ENCODE measurements around the gene MMP28.

MMP28 gene

DNA sequence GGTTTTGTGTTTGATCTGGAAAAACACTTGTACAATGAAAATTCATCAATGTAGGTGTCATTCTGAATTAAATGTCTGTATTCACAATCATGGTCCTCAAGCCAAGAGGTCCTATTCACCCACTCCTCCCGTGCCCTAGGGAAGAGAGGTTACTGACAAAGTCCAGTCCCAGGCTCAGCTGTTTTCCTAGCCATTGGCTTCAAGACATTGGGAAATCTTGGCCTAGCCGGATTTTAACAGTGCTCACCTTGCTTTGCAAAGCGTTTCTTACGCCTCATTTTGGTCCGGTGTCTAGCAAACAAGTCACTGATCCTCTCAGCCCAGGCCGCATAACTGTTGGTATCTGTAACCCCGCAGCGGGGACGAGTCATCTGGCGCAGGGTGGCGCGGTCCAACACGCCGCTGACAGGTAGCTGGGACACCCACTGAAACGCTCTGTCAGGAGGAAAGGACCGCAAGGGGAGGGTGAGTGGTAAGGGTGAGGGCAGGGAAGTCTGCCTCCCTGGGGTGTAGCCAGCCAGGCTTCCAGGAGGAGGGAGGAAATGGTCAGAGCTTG is 16.7 kb downstream of the MMP28 start:
- no peaks in the 10 kb centered on the region for H3K9me3 ChIP-seq (ENCODE audit: control insufficient read depth, insufficient read depth, low read depth, low read length)
- no peaks in the 10 kb centered on the region for H3K36me3 ChIP-seq (ENCODE audit: control insufficient read depth, insufficient read depth, low read length)
- H3K9ac ChIP-seq (ENCODE audit: low read length), result no peak overlapping the region
- H3K27ac ChIP-seq (ENCODE audit: low read depth, low read length), result no peak overlapping the region
- H3K4me3 ChIP-seq (ENCODE audit: low read depth, low read length), result no peak overlapping the region
- H3K27me3 ChIP-seq (ENCODE audit: control insufficient read depth, insufficient read depth, low read length), result peaks cover 2% of the 10 kb centered on the region; the same call in 1 of the 2 replicates
- H3K4me1 ChIP-seq (ENCODE audit: control insufficient read depth, insufficient read depth, low read length), result peaks cover 16% of the 10 kb centered on the region

DNA sequence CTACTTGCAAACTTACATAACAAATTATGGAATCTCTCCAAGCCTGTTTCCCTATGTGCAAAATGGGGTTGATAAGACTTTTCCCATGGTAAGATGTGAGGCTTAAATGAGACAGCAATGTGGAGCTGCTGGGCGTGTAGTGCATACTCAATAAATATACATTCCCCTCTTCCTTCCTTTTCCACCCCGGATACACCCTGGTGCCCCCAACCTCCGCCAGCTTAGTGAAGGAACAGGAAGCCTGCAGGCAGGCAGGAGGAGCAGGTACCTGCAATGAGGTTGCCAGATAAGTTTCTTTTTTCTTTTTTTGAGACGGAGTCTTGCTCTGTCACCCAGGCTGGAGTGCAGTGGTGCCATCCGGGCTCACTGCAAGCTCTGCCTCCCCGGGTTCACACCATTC is 19.9 kb downstream of the MMP28 start:
- no peak overlapping the region for H3K4me3 ChIP-seq (ENCODE audit: low read depth, low read length)
- no peaks in the 10 kb centered on the region for H3K36me3 ChIP-seq (ENCODE audit: control insufficient read depth, insufficient read depth, low read length)
- H3K9me3 ChIP-seq (ENCODE audit: control insufficient read depth, insufficient read depth, low read depth, low read length), result no peaks in the 10 kb centered on the region
- H3K27me3 ChIP-seq (ENCODE audit: control insufficient read depth, insufficient read depth, low read length), result no peaks in the 10 kb centered on the region
- peaks cover 22% of the 10 kb centered on the region for H3K4me1 ChIP-seq (ENCODE audit: control insufficient read depth, insufficient read depth, low read length)
- H3K27ac ChIP-seq (ENCODE audit: low read depth, low read length), result no peak overlapping the region
- no peak overlapping the region for H3K9ac ChIP-seq (ENCODE audit: low read length)

DNA sequence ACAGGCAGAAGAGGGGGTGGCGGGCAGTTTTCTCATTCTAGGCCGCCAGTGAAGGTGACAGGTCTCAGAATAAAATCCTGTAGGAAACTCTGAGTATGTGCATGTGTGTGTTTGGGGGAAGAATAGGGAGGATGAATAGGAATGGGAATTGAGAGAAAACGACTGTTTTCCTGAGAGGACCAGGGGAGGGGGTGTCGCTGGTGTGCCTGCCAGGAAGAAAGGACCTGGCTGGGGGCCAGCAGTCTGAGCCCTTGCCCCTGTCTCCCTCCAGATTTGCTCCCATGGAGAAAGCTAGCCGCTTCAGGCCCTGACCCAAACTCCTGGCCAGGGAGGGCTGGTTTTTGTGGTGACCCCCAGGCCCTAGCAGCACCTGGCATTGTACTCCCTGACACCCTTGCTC is 20.4 kb downstream of the MMP28 start:
- Histone ChIP-seq H3K9ac (ENCODE audit: low read length) (no peak overlapping the region), H3K4me3 (ENCODE audit: low read depth, low read length) (no peak overlapping the region), H3K27ac (ENCODE audit: low read depth, low read length) (no peak overlapping the region), H3K36me3 (ENCODE audit: control insufficient read depth, insufficient read depth, low read length) (no peaks in the 10 kb centered on the region), H3K4me1 (ENCODE audit: control insufficient read depth, insufficient read depth, low read length) (peaks cover 22% of the 10 kb centered on the region), H3K27me3 (ENCODE audit: control insufficient read depth, insufficient read depth, low read length) (no peaks in the 10 kb centered on the region), H3K9me3 (ENCODE audit: control insufficient read depth, insufficient read depth, low read depth, low read length) (no peaks in the 10 kb centered on the region)

DNA sequence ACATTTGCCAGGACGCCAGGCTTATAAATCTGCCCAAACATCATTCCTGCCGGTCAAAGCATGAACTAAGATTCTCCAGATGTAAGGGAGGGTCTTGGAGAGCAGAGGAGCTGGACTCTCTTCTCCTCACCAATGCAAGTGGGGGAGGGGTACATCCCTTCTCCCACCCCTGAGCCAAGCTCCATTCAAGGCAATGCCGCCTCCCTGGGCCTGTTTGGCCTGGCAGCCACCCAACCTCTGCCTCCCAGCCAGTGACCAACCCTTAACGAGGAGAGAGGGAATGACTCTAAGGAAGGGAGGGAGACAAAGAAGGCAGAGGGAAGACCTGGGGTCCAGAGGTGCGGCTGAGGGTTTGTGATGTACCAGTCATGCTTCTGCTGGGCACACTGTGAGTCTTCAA is 20.9 kb downstream of the MMP28 start:
- peaks cover 22% of the 10 kb centered on the region for H3K4me1 ChIP-seq (ENCODE audit: control insufficient read depth, insufficient read depth, low read length)
- H3K27me3 ChIP-seq (ENCODE audit: control insufficient read depth, insufficient read depth, low read length), result no peaks in the 10 kb centered on the region
- H3K9me3 ChIP-seq (ENCODE audit: control insufficient read depth, insufficient read depth, low read depth, low read length), result no peaks in the 10 kb centered on the region
- no peak overlapping the region for H3K9ac ChIP-seq (ENCODE audit: low read length)
- no peak overlapping the region for H3K4me3 ChIP-seq (ENCODE audit: low read depth, low read length)
- H3K36me3 ChIP-seq (ENCODE audit: control insufficient read depth, insufficient read depth, low read length), result no peaks in the 10 kb centered on the region
- H3K27ac ChIP-seq (ENCODE audit: low read depth, low read length), result no peak overlapping the region

DNA sequence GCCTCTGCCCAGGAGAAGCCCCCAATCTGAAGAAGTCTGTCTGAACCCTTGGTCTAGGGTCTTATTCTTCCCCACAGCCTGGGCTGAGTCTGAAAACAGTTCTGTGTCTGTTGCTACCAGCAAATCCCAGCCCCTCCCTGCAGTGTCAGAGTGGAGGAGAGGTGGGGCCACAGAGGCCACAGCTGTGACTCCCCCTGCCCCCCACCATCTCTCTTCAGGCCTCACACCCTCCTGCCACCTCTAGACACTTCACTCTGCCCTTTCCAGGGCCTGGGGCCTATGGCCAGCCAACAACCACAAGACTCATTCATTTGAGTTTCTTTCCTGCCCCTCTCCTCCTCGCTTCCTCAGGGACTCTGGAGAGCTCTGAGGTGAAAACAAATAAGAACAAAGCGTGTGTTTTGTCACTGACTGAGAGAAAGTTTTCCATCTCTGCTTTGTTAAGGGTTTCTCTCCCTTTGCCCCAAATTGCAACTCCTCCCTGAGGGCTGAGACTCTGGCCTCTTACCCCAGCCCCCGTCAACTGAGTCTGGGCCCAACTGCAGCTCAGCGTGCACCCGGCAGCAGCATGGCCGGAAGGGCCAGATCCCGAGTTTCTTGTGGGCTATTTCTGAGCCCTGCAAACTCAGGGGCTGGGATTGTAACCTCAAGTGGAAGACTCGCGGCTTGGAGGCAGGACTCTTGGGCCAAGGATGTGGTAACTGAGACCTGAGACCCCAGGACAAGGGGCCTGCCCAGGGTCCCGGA is 21.6 kb downstream of the MMP28 start:
- Histone ChIP-seq H3K27me3 (ENCODE audit: control insufficient read depth, insufficient read depth, low read length) (no peaks in the 10 kb centered on the region), H3K27ac (ENCODE audit: low read depth, low read length) (no peak overlapping the region), H3K36me3 (ENCODE audit: control insufficient read depth, insufficient read depth, low read length) (no peaks in the 10 kb centered on the region), H3K9ac (ENCODE audit: low read length) (no peak overlapping the region), H3K4me3 (ENCODE audit: low read depth, low read length) (no peak overlapping the region), H3K4me1 (ENCODE audit: control insufficient read depth, insufficient read depth, low read length) (peaks cover 22% of the 10 kb centered on the region), H3K9me3 (ENCODE audit: control insufficient read depth, insufficient read depth, low read depth, low read length) (no peaks in the 10 kb centered on the region)

DNA sequence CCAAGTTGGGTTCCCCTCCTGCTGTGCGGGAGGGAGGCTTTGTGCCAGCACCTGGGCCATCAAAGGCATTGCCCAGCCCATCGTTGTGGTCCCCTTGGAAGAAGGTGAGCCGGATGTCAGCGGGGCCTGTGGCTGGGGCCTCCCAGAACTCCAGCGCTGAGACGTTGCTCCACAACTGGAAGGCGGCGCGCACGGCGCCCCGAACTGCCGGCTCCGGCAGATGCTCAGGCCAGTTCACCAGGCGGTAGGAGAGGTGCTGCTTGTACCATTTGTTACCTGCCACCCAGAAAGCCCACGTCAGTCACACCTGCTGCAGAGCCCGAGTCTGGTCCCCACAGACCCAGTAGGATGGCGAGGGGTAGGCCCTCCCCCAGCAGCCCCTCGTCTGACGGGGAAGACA is 22.3 kb downstream of the MMP28 start:
- H3K27me3 ChIP-seq (ENCODE audit: control insufficient read depth, insufficient read depth, low read length), result no peaks in the 10 kb centered on the region
- no peak overlapping the region for H3K9ac ChIP-seq (ENCODE audit: low read length)
- no peak overlapping the region for H3K27ac ChIP-seq (ENCODE audit: low read depth, low read length)
- H3K36me3 ChIP-seq (ENCODE audit: control insufficient read depth, insufficient read depth, low read length), result no peaks in the 10 kb centered on the region
- no peaks in the 10 kb centered on the region for H3K9me3 ChIP-seq (ENCODE audit: control insufficient read depth, insufficient read depth, low read depth, low read length)
- H3K4me1 ChIP-seq (ENCODE audit: control insufficient read depth, insufficient read depth, low read length), result peaks cover 22% of the 10 kb centered on the region
- no peak overlapping the region for H3K4me3 ChIP-seq (ENCODE audit: low read depth, low read length)

DNA sequence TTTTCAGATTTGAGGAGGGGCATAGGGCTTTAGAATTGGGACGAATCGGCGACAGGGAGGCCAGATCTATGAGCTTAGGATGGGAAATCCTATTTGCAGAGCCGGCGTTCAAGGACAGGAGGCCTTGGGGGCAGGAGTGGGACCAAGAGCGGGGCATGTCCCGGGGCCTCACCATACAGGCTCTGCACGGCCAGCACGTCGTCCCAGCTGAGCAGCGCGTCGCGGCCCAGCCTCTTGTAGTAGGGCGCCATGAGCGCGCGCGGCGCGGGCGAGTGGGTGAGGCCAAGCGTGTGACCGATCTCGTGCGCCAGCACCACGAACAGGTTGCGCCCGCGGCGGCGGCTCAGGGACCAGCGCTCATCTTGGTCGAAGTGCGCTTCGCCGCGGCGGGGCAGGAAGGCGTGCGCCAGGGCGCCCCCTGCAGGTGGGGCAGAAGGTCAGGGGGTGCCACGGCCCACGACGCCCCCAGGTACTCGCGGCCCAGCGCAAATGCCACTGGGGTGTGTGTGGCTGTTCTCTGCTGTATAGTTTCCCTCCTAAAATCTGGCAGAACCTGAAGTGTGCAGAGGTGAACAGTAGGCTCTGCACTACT is 25.4 kb downstream of the MMP28 start:
- Histone ChIP-seq H3K27me3 (ENCODE audit: control insufficient read depth, insufficient read depth, low read length) (peaks cover 9% of the 10 kb centered on the region), H3K4me3 (ENCODE audit: low read depth, low read length) (no peak overlapping the region), H3K9ac (ENCODE audit: low read length) (no peak overlapping the region), H3K36me3 (ENCODE audit: control insufficient read depth, insufficient read depth, low read length) (no peaks in the 10 kb centered on the region), H3K27ac (ENCODE audit: low read depth, low read length) (no peak overlapping the region), H3K9me3 (ENCODE audit: control insufficient read depth, insufficient read depth, low read depth, low read length) (no peaks in the 10 kb centered on the region; the same call in 1 of the 2 replicates), H3K4me1 (ENCODE audit: control insufficient read depth, insufficient read depth, low read length) (peaks cover 19% of the 10 kb centered on the region)

DNA sequence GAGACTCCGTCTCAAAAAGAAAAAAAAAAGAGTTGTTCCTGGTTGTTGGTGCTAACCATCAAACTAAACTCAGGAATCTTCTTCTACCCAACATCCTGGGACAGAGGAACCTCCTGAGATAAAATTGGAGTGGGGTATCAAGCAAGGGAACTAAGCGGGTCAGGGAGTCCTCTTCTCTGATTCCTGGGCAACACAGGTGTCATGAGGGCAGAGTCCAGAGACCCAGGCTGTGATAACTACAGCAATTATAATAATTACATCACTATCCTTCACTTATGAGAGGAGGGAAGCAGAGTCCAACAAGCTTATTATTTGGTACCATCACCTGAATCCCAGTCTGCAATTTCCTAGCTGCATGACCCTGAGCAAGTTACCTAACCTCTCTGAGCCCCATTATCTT is 26.6 kb downstream of the MMP28 start:
- peaks cover 7% of the 10 kb centered on the region; the same call in 1 of the 2 replicates for H3K4me1 ChIP-seq (ENCODE audit: control insufficient read depth, insufficient read depth, low read length)
- H3K9me3 ChIP-seq (ENCODE audit: control insufficient read depth, insufficient read depth, low read depth, low read length), result no peaks in the 10 kb centered on the region; the same call in 1 of the 2 replicates
- H3K36me3 ChIP-seq (ENCODE audit: control insufficient read depth, insufficient read depth, low read length), result no peaks in the 10 kb centered on the region
- H3K9ac ChIP-seq (ENCODE audit: low read length), result no peak overlapping the region
- no peak overlapping the region for H3K27ac ChIP-seq (ENCODE audit: low read depth, low read length)
- no peak overlapping the region for H3K4me3 ChIP-seq (ENCODE audit: low read depth, low read length)
- H3K27me3 ChIP-seq (ENCODE audit: control insufficient read depth, insufficient read depth, low read length), result peaks cover 9% of the 10 kb centered on the region

DNA sequence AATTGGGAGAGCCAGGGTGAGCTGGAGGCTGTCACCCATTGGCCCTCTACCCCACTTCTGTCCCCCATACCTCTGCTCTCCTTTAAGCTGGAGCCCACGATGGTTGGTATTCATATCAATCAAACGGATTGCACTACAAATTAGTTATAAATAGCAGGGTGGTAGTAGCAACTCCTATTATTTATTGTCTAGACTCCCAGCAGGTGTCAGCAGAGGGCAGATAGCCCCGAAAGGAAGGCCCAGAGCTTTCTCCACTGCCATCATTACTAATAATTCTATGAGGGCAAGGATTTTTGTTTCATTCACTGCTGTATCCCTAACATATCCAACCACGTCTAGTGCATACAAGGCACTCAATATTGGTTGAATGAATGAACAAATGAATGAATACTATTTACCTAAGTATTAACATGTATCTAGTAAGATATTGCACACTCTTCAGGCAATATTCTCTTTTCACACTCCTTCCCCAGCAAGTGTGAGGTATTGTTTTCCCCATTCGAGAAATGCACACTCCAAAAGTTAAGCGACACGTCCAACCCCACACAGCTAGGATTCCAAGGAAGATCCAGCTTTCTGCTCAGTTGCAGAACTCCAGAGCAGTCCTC is 28.4 kb downstream of the MMP28 start:
- H3K27me3 ChIP-seq (ENCODE audit: control insufficient read depth, insufficient read depth, low read length), result peaks cover 9% of the 10 kb centered on the region
- no peaks in the 10 kb centered on the region; the same call in 1 of the 2 replicates for H3K4me1 ChIP-seq (ENCODE audit: control insufficient read depth, insufficient read depth, low read length)
- H3K27ac ChIP-seq (ENCODE audit: low read depth, low read length), result no peak overlapping the region
- no peak overlapping the region for H3K4me3 ChIP-seq (ENCODE audit: low read depth, low read length)
- H3K36me3 ChIP-seq (ENCODE audit: control insufficient read depth, insufficient read depth, low read length), result no peaks in the 10 kb centered on the region
- H3K9ac ChIP-seq (ENCODE audit: low read length), result no peak overlapping the region
- no peaks in the 10 kb centered on the region; the same call in 1 of the 2 replicates for H3K9me3 ChIP-seq (ENCODE audit: control insufficient read depth, insufficient read depth, low read depth, low read length)

DNA sequence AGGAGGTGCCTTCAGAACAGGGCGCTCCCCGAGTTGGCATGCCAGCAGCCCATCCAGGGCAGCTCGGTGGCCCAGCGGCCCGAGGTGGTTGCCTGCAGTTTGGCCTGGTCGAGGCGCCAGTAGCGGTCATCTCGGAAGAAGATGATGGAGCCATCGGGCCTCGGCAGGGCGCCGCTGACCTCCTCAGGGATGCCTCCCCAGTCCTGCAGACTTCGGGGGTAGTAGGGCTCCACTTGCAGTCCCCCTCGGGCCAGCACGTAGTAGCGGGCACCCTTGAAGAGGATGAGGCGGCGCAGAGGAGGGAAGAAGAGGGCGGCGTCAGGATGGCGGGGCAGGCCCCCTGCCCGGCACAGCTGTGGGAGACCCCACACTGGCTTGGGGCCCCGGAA is 29.0 kb downstream of the MMP28 start:
- Histone ChIP-seq H3K27me3 (ENCODE audit: control insufficient read depth, insufficient read depth, low read length) (peaks cover 9% of the 10 kb centered on the region), H3K9ac (ENCODE audit: low read length) (no peak overlapping the region)

More for the DNA sequence above, 29.0 kb downstream of the MMP28 start:
- H3K4me3 ChIP-seq (ENCODE audit: low read depth, low read length), result no peak overlapping the region
- H3K4me1 ChIP-seq (ENCODE audit: control insufficient read depth, insufficient read depth, low read length), result no peaks in the 10 kb centered on the region; the same call in 1 of the 2 replicates
- H3K9me3 ChIP-seq (ENCODE audit: control insufficient read depth, insufficient read depth, low read depth, low read length), result no peaks in the 10 kb centered on the region; the same call in 1 of the 2 replicates
- H3K36me3 ChIP-seq (ENCODE audit: control insufficient read depth, insufficient read depth, low read length), result no peaks in the 10 kb centered on the region
- no peak overlapping the region for H3K27ac ChIP-seq (ENCODE audit: low read depth, low read length)

Measured in HUES6 (cell line).